SKM-1 treated with dmso at 0.1 percent for 144 hours (cell line): ENCODE results near the gene MAP7.
A peak's percentile ranks its signal among the peaks of the same experiment; 100 is the strongest.

Source experiments
- DNase-seq: peaks from one replicate; lab custom pipeline; 2025; ENCODE audit not compliant: unreplicated experiment; lab: John Stamatoyannopoulos, UW

Gene MAP7

GRCh38 chr6:136343700-136344099, 206.5 kb downstream of the MAP7 start:
- no peak for DNase-seq

- no peak for DNase-seq
These were observed 206.9 kb downstream of the MAP7 start for GRCh38 chr6:136343275-136343674.

- no peak for DNase-seq
These were observed 208.3 kb downstream of the MAP7 start for GRCh38 chr6:136341967-136342366.

- DNase-seq: no peak
These were observed 208.9 kb downstream of the MAP7 start for GRCh38 chr6:136341367-136341766.

- no peak for DNase-seq
These were observed 211.7 kb downstream of the MAP7 start for GRCh38 chr6:136338486-136338885.

GRCh38 chr6:136337606-136338005, 212.6 kb downstream of the MAP7 start:
- no peak for DNase-seq

GRCh38 chr6:136337121-136337520, 213.1 kb downstream of the MAP7 start:
- DNase-seq: no peak

- DNase-seq: no peak
These were observed 214.4 kb downstream of the MAP7 start for GRCh38 chr6:136335736-136336363.

GRCh38 chr6:136334853-136335252, 215.4 kb downstream of the MAP7 start:
- DNase-seq: no peak

GRCh38 chr6:136334465-136334846, 215.8 kb downstream of the MAP7 start:
- DNase-seq: no peak

- peak; percentile 23 for DNase-seq
These were observed 216.3 kb downstream of the MAP7 start for GRCh38 chr6:136333824-136334464.

GRCh38 chr6:136331461-136331860, 218.8 kb downstream of the MAP7 start:
- DNase-seq: no peak

GRCh38 chr6:136330634-136331033, 219.6 kb downstream of the MAP7 start:
- DNase-seq: no peak

- no peak for DNase-seq
These were observed 224.1 kb downstream of the MAP7 start for GRCh38 chr6:136326038-136326553.

GRCh38 chr6:136324686-136325380, 225.4 kb downstream of the MAP7 start:
- no peak for DNase-seq

GRCh38 chr6:136323431-136324112, 226.7 kb downstream of the MAP7 start:
- no peak for DNase-seq

- no peak for DNase-seq
These were observed 230.5 kb downstream of the MAP7 start for GRCh38 chr6:136319732-136320131.

- DNase-seq: no peak
These were observed 231.5 kb downstream of the MAP7 start for GRCh38 chr6:136318676-136319075.

GRCh38 chr6:136317971-136318370, 232.3 kb downstream of the MAP7 start:
- no peak for DNase-seq

- peak; percentile 46 for DNase-seq
These were observed 233.1 kb downstream of the MAP7 start for GRCh38 chr6:136317021-136317694.

- DNase-seq: no peak
These were observed 234.6 kb downstream of the MAP7 start for GRCh38 chr6:136315594-136315993.
